Bronchial smooth muscle cell (primary cell): ENCODE measurements around the gene MMP19. TPM values are rescaled to one million over a fixed set of nuclear protein-coding genes. Genes with fewer than 3 reads are reported as not detected.

Source experiments
- total RNA-seq: library from RNA; depleted of rRNA; stranded (reverse); fragments of >200 nt; gene quantifications from 2 replicates; pipeline ENCODE4 v1.2.1, GENCODE V29; 2014

The MMP19 gene
- total RNA-seq: 6.0 and 6.1 TPM in 2 replicates

GRCh38 chr12:55842681-55843429 is at the start of gene MMP19:
TSS of gene MMP19 (minus strand) at chr12:55842936. CDS start at chr12:55842830, 106 bp downstream.

GRCh38 chr12:55817345-55818139 is 25.2 kb downstream of the MMP19 start, which contains the start of the genes ORMDL2 and SARNP:
TSS of gene ORMDL2 (plus strand) at chr12:55818041. CDS start at chr12:55819000, 959 bp downstream.
TSS of gene SARNP (minus strand) at chr12:55817724. CDS start at chr12:55817701, 23 bp downstream.

Other genes starting within 250 kb of the MMP19 start
- gene OR10P1, start 206.0 kb downstream of the MMP19 start, total RNA-seq: not detected in 2 replicates
- gene ITGA7, start 135.0 kb downstream of the MMP19 start, total RNA-seq: 2.7 and 3.8 TPM in 2 replicates
- gene BLOC1S1, start 126.9 kb downstream of the MMP19 start, total RNA-seq: 154 and 162 TPM in 2 replicates
- 8.7 and 10.4 TPM in 2 replicates for gene RDH5, start 122.5 kb downstream of the MMP19 start, total RNA-seq
- 3,848 and 5,531 TPM in 2 replicates for gene CD63, start 113.9 kb downstream of the MMP19 start, total RNA-seq
- gene GDF11, start 99.8 kb downstream of the MMP19 start, total RNA-seq: 4.5 and 5.0 TPM in 2 replicates
- gene SARNP, start 25.2 kb downstream of the MMP19 start, total RNA-seq: 65.7 and 101 TPM in 2 replicates
- gene ORMDL2, start 24.9 kb downstream of the MMP19 start, total RNA-seq: 20.8 and 23.9 TPM in 2 replicates
- 55.8 and 58.3 TPM in 2 replicates for gene DNAJC14, start 13.3 kb downstream of the MMP19 start, total RNA-seq
- 29.8 and 43.8 TPM in 2 replicates for gene PYM1, start 85.0 kb upstream of the MMP19 start, total RNA-seq
- 36.4 and 38.0 TPM in 2 replicates for gene DGKA, start 88.2 kb upstream of the MMP19 start, total RNA-seq
- 0.43 and 1.3 TPM in 2 replicates for gene PMEL, start 123.1 kb upstream of the MMP19 start, total RNA-seq
- 4.5 and 6.8 TPM in 2 replicates for gene CDK2, start 123.9 kb upstream of the MMP19 start, total RNA-seq
- gene RAB5B, start 131.1 kb upstream of the MMP19 start, total RNA-seq: 37.5 and 43.0 TPM in 2 replicates
- gene SUOX, start 154.3 kb upstream of the MMP19 start, total RNA-seq: 12.2 and 13.1 TPM in 2 replicates
- 1.4 and 1.6 TPM in 2 replicates for gene IKZF4, start 178.1 kb upstream of the MMP19 start, total RNA-seq
- gene RPS26, start 199.0 kb upstream of the MMP19 start, total RNA-seq: 94.3 and 144 TPM in 2 replicates
- 0.63 and 0.94 TPM in 2 replicates for gene ERBB3, start 237.2 kb upstream of the MMP19 start, total RNA-seq